K562 (cell line): Measurements from ENCODE around the gene APEX2. TPM values are rescaled to one million over a fixed set of nuclear protein-coding genes. Genes with fewer than 3 reads are reported as not detected.

Experiments used
- ATAC-seq: fragments of 200-7000 bp; cut with Tn5 transposase; 3 replicates; pipeline ENCODE4 v1.9.1; 2020; ENCODE audit warnings: moderate library complexity
- BruUV-seq: library from RNA; stranded (reverse); fragments of 400-500 nt; replicated peaks from 2 replicates; lab custom pipeline; 2021; lab: Mats Ljungman, UMichigan
- CTCF ChIA-PET: fragments of 300-600 bp; formaldehyde crosslinking; extraction: SDS; loops from one replicate; lab custom pipeline; 2021; ENCODE audit warnings: low intra/inter-chr PET ratio; lab: Yijun Ruan, JAX
- POLR2A ChIA-PET: fragments of 300-600, 350-650 bp; sonication (Branson Sonifier 250); formaldehyde crosslinking; extraction: SDS; loops from one replicate; lab custom pipeline; 2021; ENCODE audit warnings: antibody characterized with exemption, inconsistent platforms; lab: Yijun Ruan, JAX
- DNase-seq, 4 experiments: peaks; one replicate each; pipeline versions ENCODE4 v3.0.0 to v3.0.0-alpha.2; 2011 to 2018; ENCODE audit warnings: low spot score in 3 of 4, mixed read lengths in 3 of 4; ENCODE audit errors: extremely low read depth in 1 of 4
- FAIRE-seq: peaks from 2 replicates; lab custom pipeline; 2011; peaks lifted over from hg19 to GRCh38; lab: Jason Lieb, UNC
- H2AFZ ChIP-seq: 2 replicates; pipeline ENCODE4 v1.6.0; 2011; ENCODE audit warnings: low read depth, low read length, control low read depth, inconsistent platforms
- H3K27ac ChIP-seq: fragments of 200-600 bp; 3 replicates; pipeline ENCODE4 v1.8.0; 2011; ENCODE audit warnings: low read depth, mild to moderate bottlenecking, control low read depth, inconsistent platforms, low read length, moderate library complexity, mixed read lengths; ENCODE audit errors: extremely low read depth
- H3K27me3 ChIP-seq, 2 experiments: fragments of 300-600 bp in 1 of 2; 2 replicates in 1 of 2; 3 replicates in 1 of 2; pipeline versions ENCODE4 v1.6.0 to v1.8.0; 2011; ENCODE audit warnings: inconsistent platforms in 2 of 2, low read length in 2 of 2, mild to moderate bottlenecking in 1 of 2, mixed read lengths in 1 of 2, moderate library complexity in 1 of 2; ENCODE audit not compliant: control insufficient read depth in 2 of 2, insufficient read depth in 2 of 2
- H3K36me3 ChIP-seq: fragments of 300-600 bp; 3 replicates; pipeline ENCODE4 v1.8.0; 2011; ENCODE audit warnings: mild to moderate bottlenecking, low read length, inconsistent platforms; ENCODE audit not compliant: control insufficient read depth, insufficient read depth
- H3K4me1 ChIP-seq, 2 experiments: fragments of 200-600 bp in 1 of 2; replicated peaks in 1 of 2; 2 replicates in 1 of 2; 3 replicates in 1 of 2; pipeline versions ENCODE4 v1.5.1 to v1.8.0; 2011; ENCODE audit warnings: inconsistent platforms in 2 of 2, low read length in 2 of 2, mild to moderate bottlenecking in 1 of 2, mixed read lengths in 1 of 2, moderate library complexity in 1 of 2; ENCODE audit not compliant: control insufficient read depth in 2 of 2, insufficient read depth in 2 of 2
- H3K4me2 ChIP-seq: 2 replicates; pipeline ENCODE4 v1.6.1; 2011; ENCODE audit warnings: low read length, control low read depth, inconsistent platforms, mixed read lengths; ENCODE audit not compliant: insufficient read depth
- H3K4me3 ChIP-seq: fragments of 200-600 bp; sonication (generic), shearing (Covaris generic); 2 replicates; pipeline ENCODE4 v1.5.1; 2016; ENCODE audit warnings: control low read depth, inconsistent platforms
- H3K79me2 ChIP-seq: fragments of 200-600 bp; 3 replicates; pipeline ENCODE4 v1.8.0; 2011; ENCODE audit warnings: low read length, inconsistent platforms; ENCODE audit not compliant: control insufficient read depth, insufficient read depth
- H3K9ac ChIP-seq, 2 experiments: 2 replicates each; pipeline versions ENCODE4 v1.6.0 to v1.6.1; 2011; ENCODE audit warnings: low read depth in 2 of 2, low read length in 2 of 2, control low read depth in 1 of 2, inconsistent platforms in 1 of 2, mild to moderate bottlenecking in 1 of 2, mixed read lengths in 1 of 2; ENCODE audit not compliant: insufficient read depth in 1 of 2
- H3K9me1 ChIP-seq: one replicate; pipeline ENCODE4 v1.6.0; 2011; ENCODE audit warnings: inconsistent platforms, mild to moderate bottlenecking, low read length, moderate library complexity; ENCODE audit not compliant: control insufficient read depth, insufficient read depth
- H3K9me3 ChIP-seq: replicated peaks from 2 replicates; pipeline ENCODE4 v1.5.1; 2011; ENCODE audit warnings: low read depth, low read length, inconsistent platforms; ENCODE audit not compliant: control insufficient read depth, insufficient read depth
- H4K20me1 ChIP-seq: replicated peaks from 2 replicates; pipeline ENCODE4 v1.6.1; 2011; ENCODE audit warnings: low read length, inconsistent platforms, mixed read lengths; ENCODE audit not compliant: control insufficient read depth, insufficient read depth
- C11orf30 ChIP-seq: fragments of 450-650 bp; IDR thresholded peaks from 2 replicates; pipeline ENCODE4 v1.6.1; 2016; ENCODE audit warnings: low read depth, mild to moderate bottlenecking
- GTF2E2 ChIP-seq: fragments of 200-800 bp; sonication (Bioruptor generic); IDR thresholded peaks from 2 replicates; pipeline ENCODE4 v1.6.1; 2016; ENCODE audit warnings: missing genetic modification characterization, missing compliant biosample characterization
- KDM1A ChIP-seq, 2 experiments: fragments of 450-650 bp; IDR thresholded peaks; 2 replicates each; pipeline ENCODE4 v1.6.1; 2016; ENCODE audit warnings: mild to moderate bottlenecking in 2 of 2
- LARP7 ChIP-seq: fragments of 450-650 bp; IDR thresholded peaks from 2 replicates; pipeline ENCODE4 v1.6.1; 2016
- NRF1 ChIP-seq, 2 experiments: fragments of 450-650 bp; IDR thresholded peaks in 1 of 2; conservative IDR thresholded peaks in 1 of 2; 2 replicates each; pipeline ENCODE4 v1.6.1; 2014; ENCODE audit warnings: mild to moderate bottlenecking in 2 of 2
- PTRF ChIP-seq: fragments of 450-650 bp; IDR thresholded peaks from 2 replicates; pipeline ENCODE4 v1.6.1; 2016; ENCODE audit warnings: mild to moderate bottlenecking, missing genetic modification characterization, missing compliant biosample characterization
- RBM17 ChIP-seq: fragments of 200-400 bp; formaldehyde crosslinking; IDR thresholded peaks from 2 replicates; pipeline ENCODE4 v1.6.1; 2017; ENCODE audit warnings: low read depth, mild to moderate bottlenecking, low read length, borderline replicate concordance
- SAFB2 ChIP-seq: fragments of 200-400 bp; formaldehyde crosslinking; IDR thresholded peaks from 2 replicates; pipeline ENCODE4 v1.6.1; 2018; ENCODE audit warnings: borderline replicate concordance, low read length, low read depth, moderate library complexity; ENCODE audit not compliant: severe bottlenecking
- SMAD2 ChIP-seq: fragments of 150-350 bp; IDR thresholded peaks from 2 replicates; pipeline ENCODE4 v1.6.1; 2014; ENCODE audit warnings: low read depth, mild to moderate bottlenecking, low read length
- TBP ChIP-seq: optimal IDR thresholded peaks from 2 replicates; pipeline ENCODE3; 2011; ENCODE audit warnings: low read depth, low read length, improper control_type of control experiment
- WGBS: fragments of 100-300 bp; shearing (Covaris generic); methylation state at CpG from one replicate; pipeline ENCODE4 v1.1.6; 2016; ENCODE audit warnings: low coverage, mixed read lengths; ENCODE audit not compliant: insufficient coverage; ENCODE audit errors: missing lambda C conversion rate; 5-methylcytosine and 5-hydroxymethylcytosine counted together
- in situ Hi-C: fragments of 300-500 bp; cut with MboI; formaldehyde crosslinking; loops from 4 replicates; pipeline ENCODE4 v1.15.0; 2018; ENCODE audit warnings: inconsistent platforms, mixed read lengths
- intact Hi-C: fragments of 100-400 bp; cut with micrococcal nuclease; formaldehyde crosslinking; loops from 2 replicates; pipeline ENCODE4 v1.14.2; 2022
- polyA plus RNA-seq, 8 experiments: library from polyadenylated mRNA; depleted of rRNA in 4 of 8; stranded (reverse) in 5 of 8; unstranded in 3 of 8; fragments of >200 nt; fragmentation: Nextera tagmentation in 2 of 8; fragmentation: Illumina TruSeq in 1 of 8; extraction: Ambion mirVana in 2 of 8; extraction: Trizol in 1 of 8; gene quantifications; 2 replicates each; pipeline versions ENCODE4 v1.2.1 to v1.2.3, GENCODE V29; 2011 to 2014; ENCODE audit warnings: inconsistent platforms in 1 of 8, missing spikeins in 1 of 8
- total RNA-seq, 7 experiments: library from RNA; depleted of rRNA in 6 of 7; stranded (reverse); fragments of >200 nt in 6 of 7; fragmentation: Illumina TruSeq in 2 of 7; extraction: Trizol in 2 of 7; gene quantifications; 2 replicates each; pipeline versions ENCODE4 v1.2.1 to v1.2.3, GENCODE V29; 2011 to 2021; ENCODE audit warnings: low replicate concordance in 1 of 7
- TF ChIP-seq, protein P1 (sequence below): sonication (generic); formaldehyde crosslinking; IDR thresholded peaks from 2 replicates; pipeline ENCODE4 v1.8.0; 2022; ENCODE audit warnings: mild to moderate bottlenecking, missing genetic modification reagents
- TF ChIP-seq, protein P2 (sequence below), 2 experiments: fragments of 450-650 bp in 1 of 2; sonication (generic) in 1 of 2; formaldehyde crosslinking; conservative IDR thresholded peaks; 2 replicates each; pipeline versions ENCODE4 v1.4.0 to v1.8.1; 2020 to 2022; ENCODE audit warnings: mild to moderate bottlenecking in 1 of 2, missing genetic modification reagents in 1 of 2
- TF ChIP-seq, protein P3 (sequence below): fragments of 450-650 bp; IDR thresholded peaks from 2 replicates; pipeline ENCODE4 v1.7.0; 2016; ENCODE audit warnings: borderline replicate concordance

APEX2 gene
- total and polyA plus RNA-seq, 9 of the 15 experiments (the other 6 are each of a cell fraction or from before 2014, with no cell fraction given) = 9.4 to 34.2 (median 25.9) TPM

DNA sequence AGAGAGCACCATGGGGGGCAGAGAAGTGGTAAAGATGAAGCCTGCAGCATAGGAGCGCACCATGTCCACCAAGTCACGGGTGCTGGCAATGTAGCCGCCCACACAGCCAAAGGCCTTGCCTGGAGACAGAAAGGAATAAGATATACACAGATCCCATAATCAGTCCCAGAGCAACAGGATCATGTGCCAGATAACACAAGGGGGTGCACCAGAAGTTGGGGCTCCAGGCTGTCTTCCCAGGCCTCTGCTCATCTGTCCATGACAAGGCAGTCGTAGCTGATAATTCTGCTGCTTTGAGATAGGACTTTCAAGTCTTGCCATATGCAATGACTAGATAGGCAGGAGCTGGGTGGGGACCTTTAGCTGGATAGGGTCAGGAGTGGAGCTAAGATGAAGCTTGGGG, 14.7 kb downstream of the APEX2 start:
- peaks cover 11 to 17% of the 10 kb centered on the region in 2 experiments for H3K4me1 ChIP-seq
- H3K27me3 ChIP-seq = no peaks in the 10 kb centered on the region
- intact Hi-C loops = loop anchor here (1.0 kb wide), 1 partner anchor 13 kb away; no protein-coding TSS in a partner anchor
- peak overlapping the region in 1 of 2 experiments; percentile 42; a peak in 1 of 4 replicates for H3K9ac ChIP-seq
- CTCF ChIA-PET = no interaction called here
- peak overlapping the region; percentile 67; the same call in 2 of the 3 replicates for H3K27ac ChIP-seq
- H3K4me2 ChIP-seq = peak overlapping the region; percentile 50
- no peak overlapping the region for H2AFZ ChIP-seq
- ATAC-seq (peak; percentile 92), DNase-seq (peak; percentile 87 to 91 (median 89)), FAIRE-seq (peak; percentile 99)
- 0 out of 2 replicates have a peak, but pooled peaks cover 2% of the 10 kb centered on the region for H4K20me1 ChIP-seq
- in situ Hi-C loops = no loop called here
- POLR2A ChIA-PET = interaction anchor here (0.6 to 2.4 kb wide), 7 partner anchors 9 to 1133 kb away, joined by 3 to 18 read pairs (median 4); partner anchors contain the start of gene APEX2
- no TSS peak for BruUV-seq
- no peaks in the 10 kb centered on the region for H3K9me1 ChIP-seq
- no peaks in the 10 kb centered on the region for H3K79me2 ChIP-seq
- H3K4me3 ChIP-seq = no peak overlapping the region
- H3K9me3 ChIP-seq = no peaks in the 10 kb centered on the region
- H3K36me3 ChIP-seq = peaks cover 2% of the 10 kb centered on the region; the same call in 1 of the 3 replicates
- 0% methylated on average over 1 of the region's 4 CpGs for WGBS
- TF ChIP-seq, protein P1, sequence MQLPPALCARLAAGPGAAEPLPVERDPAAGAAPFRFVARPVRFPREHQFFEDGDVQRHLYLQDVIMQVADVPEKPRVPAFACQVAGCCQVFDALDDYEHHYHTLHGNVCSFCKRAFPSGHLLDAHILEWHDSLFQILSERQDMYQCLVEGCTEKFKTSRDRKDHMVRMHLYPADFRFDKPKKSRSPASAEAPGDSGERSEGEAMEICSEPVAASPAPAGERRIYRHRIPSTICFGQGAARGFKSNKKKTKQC (CRISPR knock-in tag) = no peak
- TF ChIP-seq NRF1 (conservative IDR thresholded peaks at IDR 0.05 in 1 of 2, IDR thresholded peaks at IDR 0.05 in 1 of 2) = no peak
- TF ChIP-seq SAFB2 = no peak
- no peak for TF ChIP-seq RBM17
- no peak for TF ChIP-seq LARP7
- TF ChIP-seq, protein P2, sequence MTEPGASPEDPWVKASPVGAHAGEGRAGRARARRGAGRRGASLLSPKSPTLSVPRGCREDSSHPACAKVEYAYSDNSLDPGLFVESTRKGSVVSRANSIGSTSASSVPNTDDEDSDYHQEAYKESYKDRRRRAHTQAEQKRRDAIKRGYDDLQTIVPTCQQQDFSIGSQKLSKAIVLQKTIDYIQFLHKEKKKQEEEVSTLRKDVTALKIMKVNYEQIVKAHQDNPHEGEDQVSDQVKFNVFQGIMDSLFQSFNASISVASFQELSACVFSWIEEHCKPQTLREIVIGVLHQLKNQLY (CRISPR knock-in tag; conservative IDR thresholded peaks at IDR 0.05) = no peak
- TF ChIP-seq KDM1A (IDR thresholded peaks at IDR 0.05) = peak; percentile 78 to 80
- TF ChIP-seq C11orf30 = no peak
- TF ChIP-seq GTF2E2 = no peak
- no peak for TF ChIP-seq PTRF (tag)
- no peak for TF ChIP-seq TBP
- TF ChIP-seq, protein P3, sequence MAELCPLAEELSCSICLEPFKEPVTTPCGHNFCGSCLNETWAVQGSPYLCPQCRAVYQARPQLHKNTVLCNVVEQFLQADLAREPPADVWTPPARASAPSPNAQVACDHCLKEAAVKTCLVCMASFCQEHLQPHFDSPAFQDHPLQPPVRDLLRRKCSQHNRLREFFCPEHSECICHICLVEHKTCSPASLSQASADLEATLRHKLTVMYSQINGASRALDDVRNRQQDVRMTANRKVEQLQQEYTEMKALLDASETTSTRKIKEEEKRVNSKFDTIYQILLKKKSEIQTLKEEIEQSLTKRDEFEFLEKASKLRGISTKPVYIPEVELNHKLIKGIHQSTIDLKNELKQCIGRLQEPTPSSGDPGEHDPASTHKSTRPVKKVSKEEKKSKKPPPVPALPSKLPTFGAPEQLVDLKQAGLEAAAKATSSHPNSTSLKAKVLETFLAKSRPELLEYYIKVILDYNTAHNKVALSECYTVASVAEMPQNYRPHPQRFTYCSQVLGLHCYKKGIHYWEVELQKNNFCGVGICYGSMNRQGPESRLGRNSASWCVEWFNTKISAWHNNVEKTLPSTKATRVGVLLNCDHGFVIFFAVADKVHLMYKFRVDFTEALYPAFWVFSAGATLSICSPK = no peak
- no peak for TF ChIP-seq SMAD2
